HG03521 (cell line): ENCODE results near the gene SLC17A4.

Source experiments
- ATAC-seq: cut with Tn5 transposase; IDR thresholded peaks from one replicate; pipeline ENCODE4 v1.9.1; 2021; ENCODE audit warnings: mild to moderate bottlenecking, moderate library complexity; ENCODE audit not compliant: unreplicated experiment

The SLC17A4 gene

DNA sequence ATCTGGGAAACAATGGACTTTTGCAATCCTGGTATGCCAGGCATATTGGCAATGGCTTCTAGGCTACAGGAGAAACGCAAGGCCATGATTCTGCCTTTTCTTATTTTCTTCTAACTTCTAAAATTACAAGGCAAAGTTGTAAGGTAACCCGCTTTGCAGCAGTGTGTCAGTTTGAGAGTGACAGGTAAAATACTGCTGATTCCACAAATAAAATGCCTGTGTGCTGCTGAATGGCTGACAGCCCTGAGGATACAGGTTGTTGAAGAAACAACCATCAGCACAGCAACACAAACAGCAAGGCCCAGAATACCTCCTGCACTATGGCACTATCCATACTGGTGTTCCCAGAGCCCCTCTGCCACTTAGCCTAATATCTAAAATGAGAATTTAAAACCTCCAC is 40.2 kb downstream of the SLC17A4 start:
- ATAC-seq = no peak

DNA sequence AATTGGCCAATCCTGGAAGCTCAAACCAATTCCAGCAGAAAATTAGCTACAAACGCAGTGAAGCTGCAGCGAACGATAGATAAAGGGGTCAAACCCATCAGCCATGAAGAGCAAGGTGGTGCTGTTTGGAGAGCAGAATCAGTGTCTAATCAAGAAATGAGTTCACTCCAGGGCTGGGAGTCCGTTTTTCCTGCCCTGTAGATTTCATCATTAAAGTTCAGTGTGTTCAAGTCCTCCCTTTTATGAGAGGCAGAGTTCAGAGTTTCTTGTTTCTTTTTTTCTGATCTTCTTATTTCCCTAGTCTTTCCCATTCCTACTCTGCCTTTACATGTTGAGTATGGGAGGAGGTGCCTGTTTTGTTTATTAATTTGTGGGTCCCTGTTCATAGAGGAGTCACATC is 46.9 kb downstream of the SLC17A4 start:
- ATAC-seq = no peak

DNA sequence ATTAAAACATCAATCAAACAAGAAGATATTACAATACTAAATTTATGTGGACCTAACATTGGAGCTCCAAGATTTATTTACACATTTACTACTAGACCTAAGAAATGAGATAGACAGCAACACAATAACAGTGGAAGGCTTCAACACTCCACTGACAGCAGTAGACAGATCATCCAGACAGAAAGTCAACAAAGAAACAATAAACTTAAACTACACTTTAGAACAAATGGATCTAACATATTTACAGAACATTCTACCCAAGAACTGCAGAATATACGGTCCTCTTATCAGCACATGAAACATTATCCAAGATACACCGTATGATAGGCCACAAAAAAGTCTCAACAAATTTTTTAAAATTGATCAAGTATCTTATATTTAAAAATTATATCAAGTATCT is 50.3 kb downstream of the SLC17A4 start:
- ATAC-seq = no peak

DNA sequence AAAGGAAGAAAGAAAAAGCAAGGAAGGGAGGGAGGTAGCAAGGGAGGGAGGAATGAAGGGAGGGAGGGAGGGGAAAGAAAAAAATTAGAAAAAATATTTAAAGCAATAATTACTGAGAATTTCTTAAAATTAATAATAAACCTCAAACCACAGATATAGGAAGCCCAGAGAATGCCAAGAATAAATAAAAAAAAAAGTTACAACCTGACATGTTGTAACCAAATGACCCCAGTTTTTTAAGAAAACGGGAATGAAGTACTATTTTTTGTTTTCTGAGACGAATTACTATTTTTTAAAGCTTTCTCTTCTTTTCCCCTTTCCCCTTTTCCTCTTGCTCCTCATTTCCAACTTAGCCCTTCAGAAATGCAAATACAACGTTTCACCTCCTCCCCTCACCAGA is 60.7 kb downstream of the SLC17A4 start:
- ATAC-seq = no peak

DNA sequence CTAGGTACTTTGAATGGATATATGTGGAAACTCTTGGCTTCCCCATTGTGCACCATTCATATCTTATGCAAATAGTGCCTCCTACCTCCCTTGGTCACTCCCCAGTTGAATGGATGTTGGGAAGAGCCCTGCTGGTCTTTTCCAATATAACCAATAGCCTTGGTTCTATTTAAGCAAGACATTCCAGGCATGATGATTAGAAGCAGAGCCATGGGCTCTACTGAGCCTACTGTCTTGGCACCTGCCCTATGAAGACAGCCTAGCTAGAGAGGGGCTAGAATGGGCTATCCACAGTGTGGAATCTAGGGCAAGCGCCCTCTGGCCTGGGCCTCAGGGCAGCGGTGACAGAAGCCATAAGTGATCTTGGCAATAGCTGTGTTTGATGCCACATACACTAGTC is 61.7 kb downstream of the SLC17A4 start:
- ATAC-seq = no peak

DNA sequence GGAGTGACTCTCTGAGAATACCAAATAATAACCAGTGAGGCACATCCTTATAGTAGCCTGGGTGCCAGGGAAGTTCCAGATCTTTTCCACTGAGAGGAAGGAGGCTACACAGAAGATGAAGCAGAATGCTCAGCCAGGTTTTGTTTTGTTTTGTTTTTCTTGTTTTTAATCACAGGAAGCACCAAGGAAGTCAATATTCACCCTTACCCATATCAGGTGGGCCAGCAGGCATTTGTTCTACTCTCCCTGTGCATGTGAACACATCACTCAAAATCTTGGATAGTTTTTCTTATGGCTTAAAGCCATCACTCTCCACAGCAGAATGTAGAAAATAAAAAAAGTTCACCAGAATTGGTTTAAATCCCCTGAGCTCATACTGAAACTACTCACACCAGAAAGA is 66.8 kb downstream of the SLC17A4 start:
- ATAC-seq = no peak

DNA sequence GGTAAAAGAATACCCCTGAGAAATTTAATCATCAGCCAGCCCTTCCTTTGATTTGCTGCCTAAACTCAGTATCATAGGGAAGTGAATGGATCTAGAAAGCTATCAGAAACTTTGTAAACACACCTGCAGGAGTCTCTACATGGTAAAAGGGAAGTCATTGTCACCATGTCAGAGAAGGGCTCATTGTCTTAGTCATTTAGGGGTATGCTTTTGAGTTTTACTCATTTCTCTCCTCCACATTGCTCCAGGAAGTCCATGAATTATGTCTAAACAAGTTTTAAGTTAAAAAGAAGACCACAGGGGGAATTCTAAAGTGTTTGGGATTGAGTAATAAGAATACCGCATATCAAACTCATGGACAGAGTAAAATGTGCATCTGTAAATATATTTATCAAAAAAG is 74.8 kb downstream of the SLC17A4 start:
- ATAC-seq = no peak

DNA sequence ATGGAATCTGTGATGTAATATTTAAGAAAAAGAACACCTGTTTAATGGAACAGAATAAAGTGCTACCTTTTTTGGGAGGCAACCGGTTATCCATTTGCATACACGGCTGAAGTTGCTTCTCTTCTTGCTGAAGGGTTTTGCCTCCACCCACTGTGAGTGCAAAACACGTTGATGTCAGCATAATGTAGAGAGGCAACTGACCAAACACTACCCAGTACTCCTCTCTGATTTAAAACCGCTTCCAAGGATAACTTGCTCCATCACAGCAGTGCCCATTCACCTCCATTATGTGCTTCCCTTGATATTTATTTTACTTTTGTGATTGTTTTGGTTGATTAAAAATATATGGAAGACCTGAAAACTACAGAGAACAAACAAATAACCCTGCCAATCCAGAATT is 75.9 kb downstream of the SLC17A4 start:
- ATAC-seq = no peak
